ENCODE results near the gene MPPED2.

GRCh38 chr11:30414806-30415205 is 171.3 kb downstream of the MPPED2 start:
- TF ChIP-seq ELF1 (IDR thresholded peaks at IDR 0.05; ENCODE audit: borderline replicate concordance, low read depth) (no peak), CTCF (IDR thresholded peaks at IDR 0.05 in 2 of 3, conservative IDR thresholded peaks at IDR 0.05 in 1 of 3; ENCODE audit: borderline replicate concordance in 1 of 3, insufficient read depth in 1 of 3, low read depth in 2 of 3, low read length in 2 of 3) (no peak), CEBPB (IDR thresholded peaks at IDR 0.05; ENCODE audit: low read depth) (no peak), POLR2A (IDR thresholded peaks at IDR 0.05; ENCODE audit: borderline replicate concordance, extremely low read depth, insufficient read depth, insufficient read length) (no peak), YY1 (IDR thresholded peaks at IDR 0.05; ENCODE audit: extremely low read depth, insufficient replicate concordance, low read depth, low read length) (no peak), POLR2AphosphoS5 (IDR thresholded peaks at IDR 0.05; ENCODE audit: low read depth, low read length) (no peak), MAX (IDR thresholded peaks at IDR 0.05) (no peak), SIN3A (IDR thresholded peaks at IDR 0.05; ENCODE audit: low read depth) (no peak), EZH2 (IDR thresholded peaks at IDR 0.05) (no peak), RAD21 (IDR thresholded peaks at IDR 0.05; ENCODE audit: low read depth) (no peak)
